GM12892 (cell line): ENCODE data around the gene PDE6B.

Experiments used
- POLR2A ChIP-seq: IDR thresholded peaks from 2 replicates; pipeline ENCODE4 v1.6.1; 2011; ENCODE audit warnings: low read depth, low read length, control low read depth
- POLR2AphosphoS5 ChIP-seq: IDR thresholded peaks from 2 replicates; pipeline ENCODE4 v1.6.1; 2011; ENCODE audit warnings: low read depth, low read length, control low read depth

DNA sequence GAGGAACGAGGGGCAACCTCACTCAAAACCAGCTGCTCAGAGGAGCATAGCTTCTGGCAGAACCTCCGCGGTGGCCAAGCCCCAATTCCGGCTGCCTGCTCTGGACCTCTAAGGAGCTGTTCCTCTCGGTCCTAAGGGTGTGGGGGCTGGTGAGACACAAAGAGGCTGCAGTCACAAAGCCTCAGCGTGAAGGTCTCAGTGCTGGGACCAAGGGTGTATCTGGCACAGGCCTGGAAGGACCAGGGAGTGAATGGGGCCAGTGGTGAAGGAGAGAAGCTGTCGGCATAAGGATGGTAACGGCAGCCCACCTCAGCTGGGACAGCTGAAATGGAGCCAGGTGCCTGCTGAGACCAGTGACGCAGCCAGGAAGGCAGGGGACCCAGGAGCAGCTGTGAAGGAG lies 5.3 kb downstream of the PDE6B start:
- TF ChIP-seq POLR2AphosphoS5 = no peak
- TF ChIP-seq POLR2A = no peak
